GM21825 (cell line): ENCODE measurements around the gene PRPF38A.
A peak's percentile ranks its signal among the peaks of the same experiment; 100 is the strongest.
"Not testable (repeated sequence)": the region's sequence is repeated elsewhere in the genome, so short reads cannot be mapped to it uniquely, and the experiment has no call there.

Experiments used
- ATAC-seq: cut with Tn5 transposase; IDR thresholded peaks from one replicate; pipeline ENCODE4 v1.9.1; 2021; ENCODE audit warnings: mild to moderate bottlenecking, moderate library complexity; ENCODE audit not compliant: unreplicated experiment

Gene PRPF38A

DNA sequence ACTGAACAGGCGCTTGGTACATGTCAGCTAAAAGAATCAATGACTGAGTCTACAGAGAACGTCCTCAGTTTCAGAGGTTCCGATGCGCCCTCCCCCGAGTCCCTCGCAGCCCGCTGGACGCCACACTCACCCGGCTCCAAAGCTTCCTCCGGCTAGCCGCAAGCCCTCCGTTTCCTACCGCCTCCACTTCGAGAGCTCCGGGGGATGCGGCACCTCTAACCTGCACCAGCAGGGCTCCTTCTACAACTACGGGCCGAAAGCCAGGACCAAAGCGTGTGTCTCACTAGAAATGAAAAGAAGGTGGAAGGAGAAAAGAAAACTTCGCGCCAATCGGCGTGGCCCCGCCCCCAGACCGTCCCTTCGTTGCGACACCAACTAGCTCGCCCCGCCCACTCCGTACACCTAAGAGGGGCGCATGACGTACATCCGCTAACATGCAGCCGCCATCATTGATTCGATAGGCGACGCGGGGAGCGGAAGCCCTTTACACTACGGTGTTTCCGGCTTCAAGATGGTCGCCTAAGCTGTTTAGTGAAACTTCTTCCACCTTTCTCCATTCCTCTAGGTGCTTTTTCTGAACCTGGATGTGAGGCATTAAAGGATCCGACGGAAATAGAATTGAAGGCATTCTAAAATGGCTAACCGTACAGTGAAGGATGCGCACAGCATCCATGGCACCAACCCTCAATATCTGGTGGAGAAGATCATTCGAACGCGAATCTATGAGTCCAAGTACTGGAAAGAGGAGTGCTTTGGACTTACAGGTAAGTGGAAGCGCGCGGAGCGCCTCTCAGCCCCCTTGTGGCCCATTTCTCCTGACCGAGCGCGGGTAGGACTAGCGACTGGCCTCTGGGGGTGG is at the start of gene PRPF38A, which contains the start of gene ORC1:
TSS of gene PRPF38A (plus strand) at position 487 of the 859 bp plus-strand sequence. CDS start at position 635, 148 bp downstream.
TSS of gene ORC1 (minus strand) at position 308 of the 859 bp plus-strand sequence. CDS start 2,200 bp downstream, outside the sequence.
- peak; percentile 92 for ATAC-seq

DNA sequence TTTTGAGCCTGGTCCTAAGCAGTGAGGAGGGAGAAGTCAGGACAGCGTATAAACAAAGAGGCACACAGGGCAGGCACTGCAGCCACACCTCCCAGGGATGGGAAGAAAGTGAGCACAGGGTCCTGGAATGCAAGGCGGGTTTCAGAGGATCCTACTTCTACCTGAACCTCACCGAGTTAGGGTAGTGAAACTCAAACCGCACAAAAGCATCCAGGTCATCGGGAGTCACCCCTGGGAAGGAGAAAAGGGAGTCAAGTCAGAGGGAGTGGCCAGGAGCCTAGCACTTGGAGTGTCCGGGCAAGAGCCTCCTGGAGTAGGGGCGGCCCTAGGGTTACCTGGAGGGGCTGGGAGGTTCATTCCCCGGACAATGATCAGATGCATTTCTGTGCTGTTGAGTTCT is 49.0 kb upstream of the PRPF38A start:
- ATAC-seq = no peak

DNA sequence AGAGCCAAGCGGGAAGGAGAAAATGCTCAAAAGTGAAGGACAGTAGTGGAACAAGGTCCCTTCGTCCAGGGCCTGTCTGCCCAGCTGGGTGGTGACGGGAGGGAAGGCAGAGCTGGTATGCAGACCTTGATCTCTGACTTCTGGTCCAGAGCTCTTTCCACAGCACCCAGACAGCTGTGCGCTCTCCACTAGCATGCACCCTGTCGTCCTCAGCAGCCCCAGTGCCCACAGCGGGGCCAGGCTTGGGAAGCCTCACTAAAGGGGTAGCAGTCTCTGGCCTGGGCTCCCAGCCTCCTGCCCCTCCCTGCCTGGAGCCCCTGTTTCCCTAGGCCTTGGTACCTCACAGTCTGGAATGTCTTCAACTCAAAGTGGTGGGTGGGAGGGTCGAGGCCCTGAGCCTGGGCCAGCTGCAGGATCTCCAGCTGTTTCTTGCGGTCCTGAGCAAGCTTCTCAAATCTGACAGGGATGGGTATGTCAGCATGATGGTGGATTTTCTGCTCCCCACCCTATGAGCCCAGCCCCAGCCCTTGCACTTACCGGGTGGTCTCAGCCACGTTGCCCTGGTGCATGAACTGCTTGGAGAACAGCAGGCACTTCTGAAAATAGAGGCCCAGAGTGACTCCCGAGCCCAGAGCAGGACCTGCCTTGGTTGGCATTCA is 48.4 kb upstream of the PRPF38A start:
- ATAC-seq = no peak

DNA sequence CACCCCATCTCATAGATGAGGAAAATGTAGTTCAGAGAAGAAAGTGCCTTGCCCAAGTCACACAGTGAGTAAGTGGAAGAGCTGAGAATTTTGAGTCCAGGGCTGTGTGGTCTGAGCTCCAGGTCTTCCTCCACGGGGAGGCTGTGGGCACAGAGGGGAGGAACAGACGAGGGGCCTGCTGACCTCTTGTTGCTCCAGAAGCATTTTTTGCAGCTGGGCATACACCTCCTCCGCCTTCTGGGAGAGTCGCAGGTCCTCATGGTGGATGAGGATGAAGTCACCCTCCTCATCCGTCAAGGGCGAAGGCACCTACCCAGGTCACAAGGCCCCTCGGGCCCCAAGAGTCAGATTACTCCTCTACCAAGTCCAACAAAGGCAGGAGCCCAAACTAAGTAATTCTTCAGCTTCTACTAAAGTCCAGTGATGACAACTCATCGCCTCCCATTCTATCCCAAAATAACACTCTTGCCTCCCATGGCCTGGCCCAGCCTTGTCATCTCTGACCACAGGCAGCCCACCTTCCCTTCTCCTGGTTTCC is 47.5 kb upstream of the PRPF38A start:
- ATAC-seq = no peak

DNA sequence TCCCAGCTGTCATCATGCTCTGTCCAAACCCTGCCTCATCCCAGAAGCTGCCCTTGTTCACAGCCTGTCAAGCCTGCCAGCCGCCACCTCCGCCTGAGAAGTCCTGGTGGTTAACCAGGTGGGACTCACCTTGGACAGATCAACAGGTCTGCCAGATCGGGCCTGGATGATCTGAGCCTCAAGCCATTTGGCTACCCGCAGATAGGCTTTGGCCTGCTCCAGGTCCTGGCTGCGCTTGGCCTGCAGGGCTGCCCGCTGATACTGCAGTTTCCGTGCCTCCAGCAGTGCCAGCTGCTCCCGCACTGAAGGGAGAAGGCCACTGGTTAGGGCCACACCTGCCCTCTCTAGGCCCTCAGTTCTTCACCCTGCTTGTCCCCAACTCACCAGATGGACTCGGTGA is 47.0 kb upstream of the PRPF38A start:
- ATAC-seq = no peak

- no peak for ATAC-seq
Measured at GRCh38 chr1:52358851-52359497, 45.4 kb upstream of the PRPF38A start.

- no peak for ATAC-seq
Measured at GRCh38 chr1:52359676-52360594, 44.5 kb upstream of the PRPF38A start.

GRCh38 chr1:52360595-52360968 is 43.8 kb upstream of the PRPF38A start:
- ATAC-seq = no peak

DNA sequence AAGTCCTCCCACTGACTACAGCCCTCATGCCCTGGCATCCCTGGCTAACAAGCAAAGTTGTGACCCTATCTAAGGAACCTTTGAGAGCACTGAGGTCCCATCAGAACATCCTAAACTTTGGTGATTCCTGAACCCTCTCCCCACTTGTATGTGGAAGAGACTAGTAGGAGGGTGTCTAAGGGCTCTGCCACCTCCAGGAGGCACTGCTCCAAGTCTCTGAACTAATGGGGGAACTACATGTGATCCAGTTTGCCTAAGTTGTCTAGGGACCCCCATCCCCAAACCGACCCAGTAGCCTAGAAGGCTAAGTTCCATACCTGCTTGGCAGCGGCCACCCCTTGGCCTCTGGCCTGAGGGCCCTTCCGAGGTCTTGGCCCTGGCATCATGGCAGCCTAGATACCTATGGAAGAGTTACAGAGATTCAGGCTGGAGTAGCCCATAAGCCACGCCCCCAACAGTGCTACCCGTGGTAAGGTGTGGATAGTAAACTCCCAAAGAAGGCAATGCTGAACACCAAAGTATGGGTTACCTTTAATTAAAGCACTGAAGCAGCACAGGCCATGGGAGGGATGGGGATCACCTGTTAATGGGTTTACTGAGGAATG is 40.1 kb upstream of the PRPF38A start:
- ATAC-seq = no peak

- ATAC-seq = no peak
Measured at GRCh38 chr1:52365071-52365745, 39.2 kb upstream of the PRPF38A start.

GRCh38 chr1:52365746-52366516 is 38.5 kb upstream of the PRPF38A start, which contains the start of gene CC2D1B:
CC2D1B (minus strand) TSS chr1:52366205; CDS start chr1:52364620, 1,585 bp downstream.
- peak; percentile 90 for ATAC-seq

- no peak for ATAC-seq
Measured at GRCh38 chr1:52366517-52366827, 37.9 kb upstream of the PRPF38A start.

- no peak for ATAC-seq
Measured at GRCh38 chr1:52367272-52367671, 37.1 kb upstream of the PRPF38A start.

DNA sequence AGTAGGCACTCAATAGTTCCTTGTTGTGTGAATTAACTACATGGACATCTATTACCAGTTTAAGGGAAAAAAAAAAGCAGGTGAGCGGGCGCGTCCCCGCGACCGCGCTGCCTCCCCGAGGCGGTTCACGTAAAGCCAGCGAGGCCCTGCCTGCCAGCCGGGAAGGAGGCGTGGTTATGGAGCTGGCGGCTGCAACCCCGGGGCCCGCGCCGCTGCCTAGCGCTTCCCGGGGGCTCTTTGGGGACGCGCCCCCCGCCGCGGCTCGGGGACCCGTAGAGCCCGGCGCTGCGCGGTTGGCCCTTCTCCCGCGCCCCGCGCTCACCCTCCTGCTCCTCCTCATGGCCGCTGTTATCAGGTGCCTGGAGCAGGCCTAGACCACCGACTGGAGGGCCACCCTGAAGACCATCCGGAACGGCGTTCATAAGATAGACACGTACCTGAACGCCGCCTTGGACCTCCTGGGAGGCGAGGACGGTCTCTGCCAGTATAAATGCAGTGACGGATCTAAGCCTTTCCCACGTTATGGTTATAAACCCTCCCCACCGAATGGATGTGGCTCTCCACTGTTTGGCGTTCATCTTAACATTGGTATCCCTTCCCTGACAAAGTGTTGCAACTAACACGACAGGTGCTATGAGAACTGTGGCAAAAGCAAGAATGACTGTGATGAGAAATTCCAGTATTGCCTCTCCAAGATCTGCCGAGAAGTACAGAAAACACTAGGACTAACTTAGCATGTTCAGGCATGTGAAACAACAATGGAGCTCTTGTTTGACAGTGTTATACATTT is 35.8 kb upstream of the PRPF38A start:
- ATAC-seq = no peak

- not testable (repeated sequence) for ATAC-seq
Measured at GRCh38 chr1:52369851-52370250, 34.6 kb upstream of the PRPF38A start.

- ATAC-seq = no peak
Measured at GRCh38 chr1:52385376-52385775, 19.0 kb upstream of the PRPF38A start.

DNA sequence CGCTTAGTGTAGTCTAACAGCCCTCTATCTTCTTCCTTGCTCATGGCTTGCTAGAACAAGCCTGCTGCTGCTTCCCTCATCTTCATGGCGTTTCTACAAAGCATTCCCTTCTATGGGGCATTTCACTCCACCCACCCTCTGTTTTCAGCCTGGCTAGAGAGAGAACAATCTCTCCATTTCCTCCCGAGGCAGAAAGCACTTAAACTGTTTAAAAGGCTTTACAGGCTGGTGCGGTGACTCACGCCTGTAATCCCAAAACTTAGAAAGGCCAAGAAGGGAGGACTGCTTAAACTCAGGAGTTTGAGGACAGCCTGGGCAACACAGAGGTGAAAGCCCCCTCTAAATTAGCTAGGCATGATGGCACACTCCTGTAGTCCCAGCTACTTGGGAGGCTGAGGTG is 17.9 kb upstream of the PRPF38A start:
- no peak for ATAC-seq

- no peak for ATAC-seq
Measured at GRCh38 chr1:52393174-52393573, 11.2 kb upstream of the PRPF38A start.
